A549 (cell line): ENCODE measurements around the gene DNMT3B. TPM values are rescaled to one million over a fixed set of nuclear protein-coding genes. Genes with fewer than 3 reads are reported as not detected.

ENCODE experiments used
- ATAC-seq, 2 experiments: fragments of 200-7000 bp in 1 of 2; fragments of >200 bp in 1 of 2; cut with Nextera tagmentation in 1 of 2; cut with Tn5 transposase in 1 of 2; 3 replicates each; pipeline versions ENCODE4 v1.8.0 to v1.9.1; 2018 to 2020; ENCODE audit warnings: mild to moderate bottlenecking in 1 of 2, moderate library complexity in 1 of 2
- CTCF ChIA-PET: fragments of 300-600 bp; sonication (Branson Sonifier 250); formaldehyde crosslinking; extraction: SDS; loops from one replicate; lab custom pipeline; 2021; ENCODE audit warnings: antibody characterized with exemption, inconsistent platforms; lab: Yijun Ruan, JAX
- POLR2A ChIA-PET: fragments of 350-600 bp; formaldehyde crosslinking; extraction: SDS; loops from one replicate; lab custom pipeline; 2021; ENCODE audit warnings: antibody characterized with exemption, inconsistent platforms; lab: Yijun Ruan, JAX
- DNase-seq, 2 experiments: peaks; one replicate each; pipeline versions ENCODE4 v3.0.0 to v3.0.0-alpha.2; 2011 to 2016; ENCODE audit warnings: low read depth in 1 of 2, low spot score in 1 of 2
- FAIRE-seq: peaks from 2 replicates; lab custom pipeline; 2011; peaks lifted over from hg19 to GRCh38; lab: Jason Lieb, UNC
- H3K27ac ChIP-seq, 2 experiments: fragments of >200 bp; sonication (Bioruptor Twin); formaldehyde crosslinking; 3 replicates each; pipeline ENCODE4 v1.5.1; 2016 to 2017
- H3K4me1 ChIP-seq: fragments of >200 bp; sonication (Bioruptor Twin); formaldehyde crosslinking; 3 replicates; pipeline ENCODE4 v1.6.1; 2016
- H3K4me2 ChIP-seq: fragments of >200 bp; sonication (Bioruptor Twin); formaldehyde crosslinking; 3 replicates; pipeline ENCODE4 v1.6.1; 2016
- H3K4me3 ChIP-seq: fragments of >200 bp; sonication (Bioruptor Twin); formaldehyde crosslinking; 3 replicates; pipeline ENCODE4 v1.5.1; 2016
- H3K9me3 ChIP-seq: fragments of >200 bp; sonication (Bioruptor Twin); formaldehyde crosslinking; 3 replicates; pipeline ENCODE4 v1.6.1; 2016
- CHD4 ChIP-seq: fragments of 200-600 bp; sonication (generic); IDR thresholded peaks from 2 replicates; pipeline ENCODE4 v1.6.1; 2016; ENCODE audit warnings: antibody characterized with exemption, mild to moderate bottlenecking, borderline replicate concordance
- EHMT2 ChIP-seq: fragments of 200-600 bp; sonication (generic); IDR thresholded peaks from 2 replicates; pipeline ENCODE4 v1.6.1; 2016; ENCODE audit warnings: antibody characterized with exemption, low read depth, mild to moderate bottlenecking, moderate library complexity
- ELK1 ChIP-seq: fragments of 150-350 bp; IDR thresholded peaks from 2 replicates; pipeline ENCODE4 v1.6.1; 2014; ENCODE audit warnings: low read depth, mild to moderate bottlenecking, low read length
- EP300 ChIP-seq, 2 experiments: fragments of >200 bp; sonication (Bioruptor Twin); formaldehyde crosslinking; IDR thresholded peaks; 2 replicates in 1 of 2; 3 replicates in 1 of 2; pipeline ENCODE4 v1.6.1; 2016 to 2017
- FOSL2 ChIP-seq, 2 experiments: fragments of 450-650 bp in 1 of 2; fragments of >200 bp in 1 of 2; sonication (Bioruptor Twin) in 1 of 2; formaldehyde crosslinking; IDR thresholded peaks; 2 replicates each; pipeline versions ENCODE4 v1.5.0 to v1.6.1; 2016 to 2020; ENCODE audit warnings: mild to moderate bottlenecking in 1 of 2, moderate library complexity in 1 of 2
- FOXS1 ChIP-seq: fragments of 250-450 bp; sonication (Bioruptor Pico); IDR thresholded peaks from 2 replicates; pipeline ENCODE4 v1.5.0; 2020; ENCODE audit warnings: mild to moderate bottlenecking, moderate library complexity
- HEYL ChIP-seq: fragments of 250-450 bp; sonication (Bioruptor Pico); IDR thresholded peaks from 2 replicates; pipeline ENCODE4 v1.8.0; 2021; ENCODE audit warnings: mild to moderate bottlenecking, moderate library complexity
- HOXB13 ChIP-seq: fragments of 250-450 bp; sonication (Bioruptor Pico); IDR thresholded peaks from 2 replicates; pipeline ENCODE4 v1.5.0; 2020; ENCODE audit warnings: low read depth, mild to moderate bottlenecking, moderate library complexity
- MAFK ChIP-seq: fragments of 450-650 bp; IDR thresholded peaks from 2 replicates; pipeline ENCODE4 v1.6.1; 2014; ENCODE audit not compliant: partially characterized antibody
- NFE2L2 ChIP-seq: fragments of 150-350 bp; conservative IDR thresholded peaks from 2 replicates; pipeline ENCODE4 v1.6.1; 2014; ENCODE audit warnings: low read length
- NPAS2 ChIP-seq: fragments of 250-450 bp; sonication (Bioruptor Pico); IDR thresholded peaks from 2 replicates; pipeline ENCODE4 v1.8.0; 2022; ENCODE audit warnings: mild to moderate bottlenecking, moderate library complexity, borderline replicate concordance
- POLR2AphosphoS2 ChIP-seq: conservative IDR thresholded peaks from 2 replicates; pipeline ENCODE4 v1.6.1; 2012; ENCODE audit warnings: low read length, improper control_type of control experiment, inconsistent platforms
- RAD21 ChIP-seq, 2 experiments: fragments of >200 bp in 1 of 2; sonication (Bioruptor Twin) in 1 of 2; formaldehyde crosslinking in 1 of 2; IDR thresholded peaks in 1 of 2; conservative IDR thresholded peaks in 1 of 2; 2 replicates in 1 of 2; 3 replicates in 1 of 2; pipeline ENCODE4 v1.6.1; 2012 to 2018; ENCODE audit warnings: inconsistent platforms in 1 of 2
- REST ChIP-seq: fragments of 200-600 bp; sonication (generic); IDR thresholded peaks from 2 replicates; pipeline ENCODE4 v1.6.1; 2016; ENCODE audit warnings: antibody characterized with exemption, mild to moderate bottlenecking, moderate library complexity
- RFX5 ChIP-seq: fragments of 450-650 bp; IDR thresholded peaks from 2 replicates; pipeline ENCODE4 v1.7.1; 2014; ENCODE audit warnings: antibody characterized with exemption, mild to moderate bottlenecking, moderate library complexity
- RNF2 ChIP-seq: fragments of 200-600 bp; sonication (generic); IDR thresholded peaks from 2 replicates; pipeline ENCODE4 v1.6.1; 2016; ENCODE audit warnings: low read depth, mild to moderate bottlenecking, antibody characterized with exemption, moderate library complexity, borderline replicate concordance
- SREBF2 ChIP-seq: fragments of 450-650 bp; IDR thresholded peaks from 2 replicates; pipeline ENCODE4 v1.6.1; 2014; ENCODE audit warnings: mild to moderate bottlenecking, moderate library complexity
- ZC3H11A ChIP-seq: fragments of 450-650 bp; IDR thresholded peaks from 2 replicates; pipeline ENCODE4 v1.6.1; 2014; ENCODE audit warnings: antibody characterized with exemption, mild to moderate bottlenecking
- ZFP36 ChIP-seq: fragments of 450-650 bp; IDR thresholded peaks from 2 replicates; pipeline ENCODE4 v1.6.1; 2014; ENCODE audit warnings: borderline replicate concordance; ENCODE audit not compliant: partially characterized antibody
- WGBS: methylation state at CpG from one replicate; pipeline ENCODE4 v1.1.6; 2017; ENCODE audit errors: missing lambda C conversion rate; 5-methylcytosine and 5-hydroxymethylcytosine counted together
- polyA plus RNA-seq, 4 experiments: library from polyadenylated mRNA; depleted of rRNA in 3 of 4; stranded (reverse); fragments of >200 nt; fragmentation: RNase III in 1 of 4; extraction: RNeasy Plus Mini Kit Qiagen cat#74134 plus additional on column Dnase treatment in 1 of 4; gene quantifications; 2 replicates in 3 of 4; 3 replicates in 1 of 4; pipeline ENCODE4 v1.2.3, GENCODE V29; 2011 to 2017
- TF ChIP-seq, protein P1 (sequence below): fragments of >200 bp; sonication (Bioruptor Twin); formaldehyde crosslinking; IDR thresholded peaks from 3 replicates; pipeline ENCODE4 v1.5.1; 2016
- TF ChIP-seq, protein P2 (sequence below): fragments of 250-450 bp; sonication (Bioruptor Pico); IDR thresholded peaks from 2 replicates; pipeline ENCODE4 v1.5.0; 2021; ENCODE audit warnings: mild to moderate bottlenecking, moderate library complexity, borderline replicate concordance

Gene DNMT3B
- polyA plus RNA-seq, 2 of the 4 experiments (the other 2 are of a cell fraction): 5.2 to 11.3 TPM

GRCh38 chr20:32832664-32833063 is 70.5 kb downstream of the DNMT3B start:
- FAIRE-seq (no peak), ATAC-seq (no peak)
- POLR2A ChIA-PET: no interaction called here
- Histone ChIP-seq H3K9me3 (no peaks in the 10 kb centered on the region), H3K4me1 (peaks cover 8% of the 10 kb centered on the region; the same call in 2 of the 3 replicates)
- TF ChIP-seq NPAS2 (CRISPR knock-in tag): no peak
- TF ChIP-seq SREBF2: no peak
- no peak for TF ChIP-seq RNF2
- no peak for TF ChIP-seq RAD21 (conservative IDR thresholded peaks at IDR 0.05 in 1 of 2, IDR thresholded peaks at IDR 0.05 in 1 of 2)
- TF ChIP-seq EHMT2: no peak
- no peak for TF ChIP-seq FOSL2 (IDR thresholded peaks at IDR 0.05)
- no peak for TF ChIP-seq FOSL2 (CRISPR knock-in tag; IDR thresholded peaks at IDR 0.05)
- no peak for TF ChIP-seq HOXB13
- TF ChIP-seq HEYL (CRISPR knock-in tag): no peak
- no peak for TF ChIP-seq CHD4
- TF ChIP-seq RFX5: no peak
- TF ChIP-seq, protein P1, sequence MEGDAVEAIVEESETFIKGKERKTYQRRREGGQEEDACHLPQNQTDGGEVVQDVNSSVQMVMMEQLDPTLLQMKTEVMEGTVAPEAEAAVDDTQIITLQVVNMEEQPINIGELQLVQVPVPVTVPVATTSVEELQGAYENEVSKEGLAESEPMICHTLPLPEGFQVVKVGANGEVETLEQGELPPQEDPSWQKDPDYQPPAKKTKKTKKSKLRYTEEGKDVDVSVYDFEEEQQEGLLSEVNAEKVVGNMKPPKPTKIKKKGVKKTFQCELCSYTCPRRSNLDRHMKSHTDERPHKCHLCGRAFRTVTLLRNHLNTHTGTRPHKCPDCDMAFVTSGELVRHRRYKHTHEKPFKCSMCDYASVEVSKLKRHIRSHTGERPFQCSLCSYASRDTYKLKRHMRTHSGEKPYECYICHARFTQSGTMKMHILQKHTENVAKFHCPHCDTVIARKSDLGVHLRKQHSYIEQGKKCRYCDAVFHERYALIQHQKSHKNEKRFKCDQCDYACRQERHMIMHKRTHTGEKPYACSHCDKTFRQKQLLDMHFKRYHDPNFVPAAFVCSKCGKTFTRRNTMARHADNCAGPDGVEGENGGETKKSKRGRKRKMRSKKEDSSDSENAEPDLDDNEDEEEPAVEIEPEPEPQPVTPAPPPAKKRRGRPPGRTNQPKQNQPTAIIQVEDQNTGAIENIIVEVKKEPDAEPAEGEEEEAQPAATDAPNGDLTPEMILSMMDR: no peak
- TF ChIP-seq MAFK: no peak
- TF ChIP-seq ELK1: no peak
- no peak for TF ChIP-seq FOXS1
- TF ChIP-seq REST: no peak
- no peak for TF ChIP-seq EP300 (IDR thresholded peaks at IDR 0.05)
- TF ChIP-seq, protein P2, sequence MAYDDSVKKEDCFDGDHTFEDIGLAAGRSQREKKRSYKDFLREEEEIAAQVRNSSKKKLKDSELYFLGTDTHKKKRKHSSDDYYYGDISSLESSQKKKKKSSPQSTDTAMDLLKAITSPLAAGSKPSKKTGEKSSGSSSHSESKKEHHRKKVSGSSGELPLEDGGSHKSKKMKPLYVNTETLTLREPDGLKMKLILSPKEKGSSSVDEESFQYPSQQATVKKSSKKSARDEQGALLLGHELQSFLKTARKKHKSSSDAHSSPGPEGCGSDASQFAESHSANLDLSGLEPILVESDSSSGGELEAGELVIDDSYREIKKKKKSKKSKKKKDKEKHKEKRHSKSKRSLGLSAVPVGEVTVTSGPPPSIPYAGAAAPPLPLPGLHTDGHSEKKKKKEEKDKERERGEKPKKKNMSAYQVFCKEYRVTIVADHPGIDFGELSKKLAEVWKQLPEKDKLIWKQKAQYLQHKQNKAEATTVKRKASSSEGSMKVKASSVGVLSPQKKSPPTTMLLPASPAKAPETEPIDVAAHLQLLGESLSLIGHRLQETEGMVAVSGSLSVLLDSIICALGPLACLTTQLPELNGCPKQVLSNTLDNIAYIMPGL: no peak
- no peak for TF ChIP-seq ZFP36
- TF ChIP-seq, all 56 proteins: peak for 0
- CTCF ChIA-PET: no interaction called here
- Histone ChIP-seq H3K4me3 (no peak overlapping the region), H3K4me2 (no peak overlapping the region), H3K27ac (no peak overlapping the region)
- no peak for DNase-seq
- 92% methylated on average over 11 of the region's 11 CpGs for WGBS

- ChIA-PET POLR2A (no interaction called here), CTCF (interaction anchor here (1.8 kb wide), 1 partner anchor 10 kb away, joined by 5 read pairs; no protein-coding TSS in a partner anchor)
- Histone ChIP-seq H3K27ac (no peak overlapping the region), H3K4me2 (no peak overlapping the region), H3K4me3 (no peak overlapping the region), H3K9me3 (no peaks in the 10 kb centered on the region), H3K4me1 (no peaks in the 10 kb centered on the region)
- ATAC-seq (no peak), DNase-seq (no peak), FAIRE-seq (no peak)
- TF ChIP-seq POLR2AphosphoS2 (no peak), HEYL (CRISPR knock-in tag) (no peak), NFE2L2 (no peak), ZC3H11A (no peak), EHMT2 (no peak)
Observed at GRCh38 chr20:32834972-32835371, 72.8 kb downstream of the DNMT3B start.
